G401.6 (cell line): Measurements from ENCODE around the gene SEPTIN7.
A peak's percentile ranks its signal among the peaks of the same experiment; 100 is the strongest.

Source experiments
- FAIRE-seq: peaks from 2 replicates; lab custom pipeline; 2012; peaks lifted over from hg19 to GRCh38; lab: Jason Lieb, UNC

The SEPTIN7 gene

DNA sequence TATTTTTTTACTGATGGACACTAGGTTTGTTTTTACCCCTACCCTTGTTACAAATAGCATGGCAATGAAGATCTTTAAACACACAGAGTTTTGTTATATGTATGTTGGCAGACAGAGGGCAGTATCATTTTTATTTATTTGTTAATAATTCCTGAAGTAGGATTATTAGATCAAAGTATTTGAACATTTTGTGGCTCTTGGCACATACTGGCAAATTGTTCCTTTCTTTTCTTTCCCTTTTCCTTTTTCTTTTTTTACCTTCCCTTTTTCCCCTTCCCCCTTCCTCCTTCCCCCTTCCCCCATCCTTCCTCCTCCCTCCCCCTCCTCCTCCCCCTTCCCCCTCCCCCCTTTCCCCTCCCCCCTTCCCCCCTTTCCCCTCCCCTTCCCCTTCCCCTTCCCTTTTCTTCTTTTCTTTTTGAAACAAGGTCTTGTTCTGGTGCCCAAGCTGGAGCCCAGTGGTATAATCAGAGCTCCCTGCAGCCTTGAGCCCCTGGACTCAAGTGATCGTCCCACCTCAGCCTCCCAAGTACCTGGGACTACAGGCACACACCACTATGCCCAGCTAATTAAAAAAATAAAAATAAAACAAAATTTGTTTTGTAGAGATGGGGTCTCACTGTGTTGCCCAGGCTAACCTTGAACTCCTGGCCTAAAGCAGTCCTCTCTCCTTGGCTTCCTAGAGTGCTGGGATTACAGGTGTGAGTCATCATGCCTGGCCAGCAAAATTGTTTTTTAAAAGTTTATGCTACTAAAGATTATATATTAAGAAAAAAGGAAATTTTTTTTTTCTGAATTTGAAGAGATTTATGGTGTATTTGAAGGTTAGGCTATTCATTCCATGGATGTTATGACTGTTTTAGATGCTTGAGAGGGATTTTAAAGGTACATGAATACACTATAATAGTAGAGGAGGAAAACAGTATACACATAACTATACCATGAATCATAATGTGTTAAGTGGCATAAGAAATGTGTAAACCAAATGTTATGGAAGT is 39.3 kb downstream of the SEPTIN7 start:
- no peak for FAIRE-seq

DNA sequence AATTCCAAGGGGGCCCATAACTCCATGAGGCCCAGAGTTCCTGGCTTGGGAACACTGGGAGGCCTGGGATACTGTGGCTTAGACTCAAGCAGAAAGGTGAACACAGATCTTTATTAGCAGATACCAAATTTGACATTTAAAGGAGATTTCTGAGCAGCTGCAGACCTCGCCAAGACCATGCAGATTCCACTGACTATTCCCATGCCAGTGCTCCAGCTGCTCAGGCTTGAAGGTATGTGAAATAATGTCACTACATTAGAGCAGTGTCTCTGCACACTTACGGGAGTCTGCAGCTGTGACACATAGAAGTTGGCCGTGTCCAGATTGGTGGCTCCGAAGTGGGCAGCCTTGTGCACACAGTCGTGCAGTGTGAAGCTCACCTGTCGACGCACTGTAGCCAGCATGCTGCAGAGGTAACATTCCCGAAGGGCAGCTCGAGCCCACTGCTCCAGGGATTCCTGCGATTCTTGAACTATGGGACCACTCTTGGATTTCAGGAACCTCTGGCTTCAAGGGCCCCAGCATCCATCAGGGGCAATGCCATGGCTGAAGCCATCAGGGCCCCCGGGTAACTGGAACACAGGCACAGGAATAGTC is 46.1 kb downstream of the SEPTIN7 start:
- no peak for FAIRE-seq

DNA sequence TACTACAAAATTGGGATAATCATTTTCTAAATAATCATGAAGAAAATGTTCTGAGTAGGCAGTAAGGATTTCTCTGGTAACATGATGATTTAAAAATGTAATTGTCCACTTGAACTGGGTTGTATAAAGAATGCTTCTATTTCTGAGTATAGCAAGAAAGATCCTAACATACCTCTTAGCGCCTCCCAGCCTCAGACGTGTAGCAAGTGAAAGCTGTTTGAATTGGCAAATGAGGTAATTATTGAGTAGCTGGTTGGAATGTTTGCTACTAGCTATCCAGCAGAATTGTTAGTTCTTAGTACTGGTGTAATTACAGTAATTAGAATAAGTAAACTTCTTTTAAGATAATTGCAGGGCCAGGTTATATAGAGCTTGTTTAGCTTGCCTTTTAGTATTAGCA is 47.9 kb downstream of the SEPTIN7 start:
- FAIRE-seq, result peak; percentile 54

DNA sequence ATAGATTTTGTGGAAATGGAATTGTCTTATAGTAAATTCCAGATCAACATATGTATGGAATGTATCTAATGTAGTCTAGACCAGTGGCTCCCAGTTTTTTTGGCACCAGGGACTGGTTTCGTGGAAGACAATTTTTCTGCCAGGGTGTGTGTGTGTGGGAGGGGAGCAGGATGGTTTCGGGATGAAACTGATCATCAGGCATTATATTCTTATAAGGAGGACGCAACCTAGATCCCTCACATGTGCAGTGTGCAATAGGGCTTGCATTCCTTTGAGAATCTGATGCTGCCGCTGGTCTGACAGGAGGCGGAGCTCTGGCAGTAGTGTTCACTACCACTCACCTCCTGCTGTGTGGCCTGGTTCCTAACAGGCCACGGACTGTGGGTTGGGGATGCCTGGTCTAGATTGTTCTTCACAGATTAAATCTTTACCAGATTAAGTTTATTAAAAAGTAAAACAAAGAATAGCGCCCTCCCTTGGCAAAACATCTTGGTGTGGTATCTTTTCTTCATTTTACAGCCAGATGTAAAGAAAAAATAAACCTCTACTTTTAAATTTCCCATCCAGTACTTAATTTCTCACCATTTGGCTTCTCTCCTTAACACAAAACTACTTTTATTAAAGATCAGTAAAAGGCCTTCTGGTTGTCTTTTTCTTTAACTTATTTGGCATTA is 48.4 kb downstream of the SEPTIN7 start:
- no peak for FAIRE-seq

DNA sequence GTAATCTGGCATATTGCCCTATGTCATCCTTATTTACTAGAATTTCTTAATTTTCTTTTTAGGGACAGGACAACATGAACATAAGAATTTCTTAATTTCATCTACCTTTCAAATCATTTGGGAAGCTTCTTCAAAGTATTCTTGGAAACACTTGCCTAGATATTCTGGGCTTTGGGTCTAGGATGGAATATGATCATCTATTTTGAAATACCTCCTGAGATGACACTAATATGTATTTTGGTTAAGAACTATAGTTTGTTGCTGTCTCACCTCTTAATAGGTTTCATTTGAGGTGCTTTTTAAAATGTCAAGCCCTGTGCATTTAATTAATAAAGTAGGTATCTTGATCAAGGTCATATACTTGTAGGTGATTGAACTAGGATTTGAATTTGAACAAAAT is 49.1 kb downstream of the SEPTIN7 start:
- no peak for FAIRE-seq
